Activated CD8-positive, alpha-beta memory T cell treated with anti-CD3 and anti-CD28 coated beads, Interleukin-2, amount 10 ng/mL, durations not matched to agents 7 days and 5 days (primary cell): ENCODE data around the gene SCEL. TPM values are rescaled to one million over a fixed set of nuclear protein-coding genes. Genes with fewer than 3 reads are reported as not detected.

ENCODE experiments used
- ATAC-seq: fragments of 150-1000 bp; cut with Tn5 transposase; one replicate; pipeline ENCODE4 v1.10.0; 2021; ENCODE audit warnings: moderate library complexity
- CTCF ChIA-PET: fragments of 350-600 bp; sonication (Branson Sonifier 250); formaldehyde crosslinking; loops from one replicate; lab custom pipeline; 2021; ENCODE audit warnings: antibody characterized with exemption; lab: Charles Lee
- DNase-seq: peaks from one replicate; pipeline ENCODE4 v3.0.0-alpha.2; 2020
- H3K27ac Mint-ChIP-seq: one replicate; pipeline ENCODE4 v1.8.0; 2021; ENCODE audit warnings: mild to moderate bottlenecking, mixed read lengths
- H3K27me3 Mint-ChIP-seq: one replicate; pipeline ENCODE4 v1.8.0; 2021; ENCODE audit warnings: mixed read lengths
- H3K36me3 Mint-ChIP-seq: one replicate; pipeline ENCODE4 v1.8.0; 2021; ENCODE audit warnings: mild to moderate bottlenecking, mixed read lengths
- H3K4me1 Mint-ChIP-seq: one replicate; pipeline ENCODE4 v1.8.0; 2021; ENCODE audit warnings: mixed read lengths
- H3K4me3 Mint-ChIP-seq: one replicate; pipeline ENCODE4 v1.8.0; 2021; ENCODE audit warnings: mild to moderate bottlenecking, moderate library complexity, mixed read lengths
- H3K9me3 Mint-ChIP-seq: one replicate; pipeline ENCODE4 v1.8.0; 2022; ENCODE audit warnings: low read depth, mixed read lengths
- total RNA-seq, 2 experiments: library from RNA; stranded (reverse); gene quantifications; one replicate each; pipeline ENCODE4 v1.2.3, GENCODE V29; 2021

Gene SCEL
- total RNA-seq, 2 experiments from 2014 or later, result not detected

GRCh38 chr13:77678691-77679235 is 143.3 kb downstream of the SCEL start:
- no peak overlapping the region for H3K27ac Mint-ChIP-seq
- CTCF ChIA-PET, result no interaction called here
- ATAC-seq (no peak), DNase-seq (no peak)
- no peaks in the 10 kb centered on the region for H3K36me3 Mint-ChIP-seq
- no peaks in the 10 kb centered on the region for H3K4me1 Mint-ChIP-seq
- H3K27me3 Mint-ChIP-seq, result peaks cover 38% of the 10 kb centered on the region
- no peak overlapping the region for H3K4me3 Mint-ChIP-seq
- no peaks in the 10 kb centered on the region for H3K9me3 Mint-ChIP-seq

- H3K36me3 Mint-ChIP-seq, result no peaks in the 10 kb centered on the region
- DNase-seq, result no peak
- CTCF ChIA-PET, result no interaction called here
- peaks cover 20% of the 10 kb centered on the region for H3K27me3 Mint-ChIP-seq
- H3K9me3 Mint-ChIP-seq, result no peaks in the 10 kb centered on the region
- ATAC-seq, result no peak
- peaks cover 1% of the 10 kb centered on the region for H3K4me1 Mint-ChIP-seq
- H3K27ac Mint-ChIP-seq, result no peak overlapping the region
- no peak overlapping the region for H3K4me3 Mint-ChIP-seq
Measured at GRCh38 chr13:77687799-77688198, 152.3 kb downstream of the SCEL start.

- no peak overlapping the region for H3K4me3 Mint-ChIP-seq
- ATAC-seq (no peak), DNase-seq (no peak)
- no peaks in the 10 kb centered on the region for H3K9me3 Mint-ChIP-seq
- peaks cover 15% of the 10 kb centered on the region for H3K4me1 Mint-ChIP-seq
- CTCF ChIA-PET, result no interaction called here
- H3K27ac Mint-ChIP-seq, result no peak overlapping the region
- no peaks in the 10 kb centered on the region for H3K36me3 Mint-ChIP-seq
- peaks cover 31% of the 10 kb centered on the region for H3K27me3 Mint-ChIP-seq
Measured at GRCh38 chr13:77691871-77692270, 156.4 kb downstream of the SCEL start.

- DNase-seq (no peak), ATAC-seq (no peak)
- Mint-ChIP-seq H3K36me3 (no peaks in the 10 kb centered on the region), H3K27me3 (peaks cover 21% of the 10 kb centered on the region), H3K4me1 (peaks cover 17% of the 10 kb centered on the region), H3K27ac (no peak overlapping the region), H3K9me3 (no peaks in the 10 kb centered on the region), H3K4me3 (no peak overlapping the region)
- CTCF ChIA-PET, result no interaction called here
Measured at GRCh38 chr13:77692746-77693448, 157.4 kb downstream of the SCEL start.

- Mint-ChIP-seq H3K9me3 (no peaks in the 10 kb centered on the region), H3K27ac (no peak overlapping the region), H3K27me3 (peaks cover 19% of the 10 kb centered on the region), H3K36me3 (no peaks in the 10 kb centered on the region), H3K4me3 (no peak overlapping the region), H3K4me1 (peaks cover 17% of the 10 kb centered on the region)
- DNase-seq (no peak), ATAC-seq (no peak)
- CTCF ChIA-PET, result no interaction called here
Measured at GRCh38 chr13:77693449-77693940, 158.0 kb downstream of the SCEL start.

Other genes with a start within 250 kb of the SCEL start
- gene MYCBP2, start 208.6 kb upstream of the SCEL start, total RNA-seq, result 100 to 1,000 TPM; 106 to 122 TPM
- 10 to 100 TPM; 40.1 to 44.2 TPM for gene SLAIN1, start 162.0 kb downstream of the SCEL start, total RNA-seq